Measurements from ENCODE around the gene GPRASP1. TPM values are rescaled to one million over a fixed set of nuclear protein-coding genes. Genes with fewer than 3 reads are reported as not detected.

GPRASP1 gene
- total and polyA plus RNA-seq, 10 of the 15 experiments (the other 5 are each of a cell fraction or from before 2014, with no cell fraction given) = 0.03 to 0.46 (median 0.14) TPM

GRCh38 chrX:102658556-102658955 is 7.3 kb downstream of the GPRASP1 start:
- TF ChIP-seq KDM1A (IDR thresholded peaks at IDR 0.05; ENCODE audit: borderline replicate concordance) (no peak), GATAD2B (conservative IDR thresholded peaks at IDR 0.05; ENCODE audit: low read depth) (no peak), BMI1 (IDR thresholded peaks at IDR 0.05; ENCODE audit: borderline replicate concordance) (no peak)
- intact Hi-C loops (cut with micrococcal nuclease; ENCODE audit: unreplicated experiment) = no loop called here

DNA sequence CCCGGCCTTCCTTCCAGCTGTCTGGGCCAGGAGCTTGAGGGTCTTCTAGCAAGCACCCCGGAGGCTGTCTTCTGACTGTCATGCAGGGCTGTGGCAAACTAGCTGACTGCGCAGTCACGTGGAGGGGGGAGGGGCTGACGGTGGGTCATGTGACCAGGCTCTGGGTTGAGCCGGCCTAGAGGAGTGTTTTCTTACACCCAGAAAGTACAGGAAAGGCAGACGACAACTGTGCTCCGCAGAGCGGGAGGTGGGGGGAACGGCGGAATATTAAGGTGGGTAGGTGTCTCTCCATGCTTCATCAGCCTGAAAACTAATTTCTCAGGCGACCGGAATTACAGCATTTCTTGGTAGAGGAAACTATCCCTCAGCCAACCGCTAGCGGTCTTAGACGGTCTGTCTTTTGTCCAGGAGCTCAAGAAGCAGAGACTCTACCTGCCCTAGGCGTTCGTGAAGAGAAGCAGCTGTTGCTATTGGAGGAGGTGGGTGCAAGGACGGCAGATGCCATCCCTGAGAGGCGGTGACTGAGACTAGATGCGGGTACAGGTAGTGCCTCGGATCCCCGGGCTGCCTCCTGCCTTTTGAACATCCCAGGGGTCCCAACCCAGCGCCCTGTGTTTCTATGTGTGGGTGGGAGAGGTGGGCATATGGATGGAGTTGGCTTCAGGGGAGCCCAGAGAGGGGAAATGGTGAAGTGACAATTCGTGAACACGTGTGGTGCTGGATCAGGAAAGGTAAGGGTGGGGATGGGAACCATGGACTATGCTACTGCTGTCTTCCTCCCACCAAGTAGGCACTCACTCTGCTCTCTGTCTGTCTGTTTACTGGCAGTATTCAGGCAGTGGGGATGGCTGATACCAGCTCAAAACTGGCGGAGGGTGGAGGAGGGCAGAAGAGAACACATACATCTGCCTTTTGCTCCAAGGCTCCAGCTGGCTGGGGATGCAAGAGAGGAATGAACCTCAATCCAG is 8.8 kb downstream of the GPRASP1 start:
- Histone ChIP-seq H3K27ac (ENCODE audit: control insufficient read depth, insufficient read depth) (0 out of 2 replicates have a peak overlapping the region, but pooled peaks have one; percentile 33), H2AFZ (ENCODE audit: control insufficient read depth, low read depth, low read length) (peak overlapping the region; percentile 91), H3K79me2 (ENCODE audit: control insufficient read depth, insufficient read depth, low read length) (no peaks in the 10 kb centered on the region), H3K27me3 (replicated peaks in 1 of 2; ENCODE audit: control insufficient read depth in 2 of 2, insufficient read depth in 2 of 2, low read length in 1 of 2) (no peaks in the 10 kb centered on the region), H3K4me1 (ENCODE audit: control insufficient read depth, insufficient read depth, low read length) (no peaks in the 10 kb centered on the region), H3K4me2 (ENCODE audit: control insufficient read depth, insufficient read depth) (peak overlapping the region; percentile 69), H3K4me3 (peak overlapping the region; percentile 41), H3K9me3 (replicated peaks; ENCODE audit: control insufficient read depth, insufficient read depth, low read length) (no peaks in the 10 kb centered on the region), H3K36me3 (ENCODE audit: control insufficient read depth in 2 of 2, insufficient read depth in 2 of 2, low read length in 1 of 2) (no peaks in the 10 kb centered on the region), H4K20me1 (ENCODE audit: control insufficient read depth, insufficient read depth) (no peaks in the 10 kb centered on the region), H3K9ac (ENCODE audit: control insufficient read depth, insufficient read depth, low read length) (peak overlapping the region; percentile 62)
- BruUV-seq (replicated peaks) = no TSS peak
- intact Hi-C loops (cut with micrococcal nuclease; ENCODE audit: unreplicated experiment) (no loop called here), in situ Hi-C loops (cut with MboI) (no loop called here)
- DNase-seq (ENCODE audit: low read depth, low spot score) (peak; percentile 28), ATAC-seq (peak; percentile 99), FAIRE-seq (no peak)
- ChIA-PET POLR2A (no interaction called here), CTCF (no interaction called here), RAD21 (ENCODE audit: unreplicated experiment) (interaction anchor here (0.6 kb wide), 1 partner anchor 61 kb away, joined by 5 read pairs; the partner anchor contains the start of gene ARMCX5), SMC1A (ENCODE audit: uncharacterized antibody, unreplicated experiment) (no interaction called here)
- 24% methylated on average over 23 of the region's 27 CpGs for WGBS (ENCODE audit: insufficient coverage, insufficient replicate concordance, low lambda C conversion rate, missing lambda C conversion rate)
- TF ChIP-seq NKRF (conservative IDR thresholded peaks at IDR 0.05) (0 out of 2 replicates have a peak, but pooled peaks have one; percentile 50), KDM1A (IDR thresholded peaks at IDR 0.05; ENCODE audit: borderline replicate concordance) (no peak), EED (IDR thresholded peaks at IDR 0.05; ENCODE audit: low read depth) (no peak), ZBED1 (IDR thresholded peaks at IDR 0.05; ENCODE audit: borderline replicate concordance) (no peak), FOS (IDR thresholded peaks at IDR 0.05; ENCODE audit: borderline replicate concordance, extremely low read depth, insufficient read length) (peak; percentile 49)
- TF ChIP-seq, protein P1, sequence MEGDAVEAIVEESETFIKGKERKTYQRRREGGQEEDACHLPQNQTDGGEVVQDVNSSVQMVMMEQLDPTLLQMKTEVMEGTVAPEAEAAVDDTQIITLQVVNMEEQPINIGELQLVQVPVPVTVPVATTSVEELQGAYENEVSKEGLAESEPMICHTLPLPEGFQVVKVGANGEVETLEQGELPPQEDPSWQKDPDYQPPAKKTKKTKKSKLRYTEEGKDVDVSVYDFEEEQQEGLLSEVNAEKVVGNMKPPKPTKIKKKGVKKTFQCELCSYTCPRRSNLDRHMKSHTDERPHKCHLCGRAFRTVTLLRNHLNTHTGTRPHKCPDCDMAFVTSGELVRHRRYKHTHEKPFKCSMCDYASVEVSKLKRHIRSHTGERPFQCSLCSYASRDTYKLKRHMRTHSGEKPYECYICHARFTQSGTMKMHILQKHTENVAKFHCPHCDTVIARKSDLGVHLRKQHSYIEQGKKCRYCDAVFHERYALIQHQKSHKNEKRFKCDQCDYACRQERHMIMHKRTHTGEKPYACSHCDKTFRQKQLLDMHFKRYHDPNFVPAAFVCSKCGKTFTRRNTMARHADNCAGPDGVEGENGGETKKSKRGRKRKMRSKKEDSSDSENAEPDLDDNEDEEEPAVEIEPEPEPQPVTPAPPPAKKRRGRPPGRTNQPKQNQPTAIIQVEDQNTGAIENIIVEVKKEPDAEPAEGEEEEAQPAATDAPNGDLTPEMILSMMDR (IDR thresholded peaks at IDR 0.05 in 2 of 3, conservative IDR thresholded peaks at IDR 0.05 in 1 of 3; ENCODE audit: control insufficient read depth in 2 of 3, extremely low read depth in 1 of 3, insufficient read depth in 1 of 3, low read depth in 3 of 3, low read length in 3 of 3) = 0 out of 6 replicates have a peak, but pooled peaks of 1 of the 3 experiments have one; percentile 12
- TF ChIP-seq, protein P2, sequence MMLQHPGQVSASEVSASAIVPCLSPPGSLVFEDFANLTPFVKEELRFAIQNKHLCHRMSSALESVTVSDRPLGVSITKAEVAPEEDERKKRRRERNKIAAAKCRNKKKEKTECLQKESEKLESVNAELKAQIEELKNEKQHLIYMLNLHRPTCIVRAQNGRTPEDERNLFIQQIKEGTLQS (IDR thresholded peaks at IDR 0.05; ENCODE audit: borderline replicate concordance, extremely low read depth, low read depth, low read length) = peak; percentile 97

More at GRCh38 chrX:102658556-102658955, 7.3 kb downstream of the GPRASP1 start:
- POLR2A ChIA-PET = no interaction called here
- CTCF ChIA-PET = interaction anchor here (0.5 kb wide), 1 partner anchor 1019 kb away, joined by 3 read pairs; no protein-coding TSS in a partner anchor
- Histone ChIP-seq H3K27ac (ENCODE audit: control insufficient read depth, insufficient read depth) (no peak overlapping the region), H3K9me3 (replicated peaks; ENCODE audit: control insufficient read depth, insufficient read depth, low read length) (no peaks in the 10 kb centered on the region), H4K20me1 (ENCODE audit: control insufficient read depth, insufficient read depth) (no peaks in the 10 kb centered on the region), H3K4me1 (ENCODE audit: control insufficient read depth, insufficient read depth, low read length) (no peaks in the 10 kb centered on the region), H3K36me3 (ENCODE audit: control insufficient read depth in 2 of 2, insufficient read depth in 2 of 2, low read length in 1 of 2) (no peaks in the 10 kb centered on the region), H3K27me3 (replicated peaks in 1 of 2; ENCODE audit: control insufficient read depth in 2 of 2, insufficient read depth in 2 of 2, low read length in 1 of 2) (no peaks in the 10 kb centered on the region), H3K9ac (ENCODE audit: control insufficient read depth, insufficient read depth, low read length) (no peak overlapping the region), H3K79me2 (ENCODE audit: control insufficient read depth, insufficient read depth, low read length) (no peaks in the 10 kb centered on the region), H3K4me2 (ENCODE audit: control insufficient read depth, insufficient read depth) (no peak overlapping the region), H3K4me3 (no peak overlapping the region), H2AFZ (ENCODE audit: control insufficient read depth, low read depth, low read length) (no peak overlapping the region)
- SMC1A ChIA-PET (ENCODE audit: uncharacterized antibody, unreplicated experiment) = interaction anchor here (1.1 kb wide), 1 partner anchor 12 kb away, joined by 4 read pairs; no protein-coding TSS in a partner anchor
- no peak for DNase-seq (ENCODE audit: low read depth, low spot score)
- ATAC-seq = no peak
- WGBS (ENCODE audit: insufficient coverage, insufficient replicate concordance, low lambda C conversion rate, missing lambda C conversion rate) = 41% methylated on average over 2 of the region's 2 CpGs
- RAD21 ChIA-PET (ENCODE audit: unreplicated experiment) = no interaction called here
- in situ Hi-C loops (cut with MboI) = no loop called here
- no peak for FAIRE-seq
- BruUV-seq (replicated peaks) = no TSS peak
